GM12865 (cell line): Measurements from ENCODE around the gene ZNF512B.

Experiments used
- DNase-seq: peaks from one replicate; pipeline ENCODE4 v3.0.0; 2010; ENCODE audit warnings: low read depth
- H3K4me3 ChIP-seq: 2 replicates; pipeline ENCODE4 v1.5.1; 2011; ENCODE audit warnings: mild to moderate bottlenecking, low read depth, low read length, control low read depth
- TF ChIP-seq, protein P1 (sequence below): IDR thresholded peaks from 2 replicates; pipeline ENCODE4 v1.5.1; 2011; ENCODE audit warnings: low read length, control low read depth, low read depth, inconsistent platforms; ENCODE audit not compliant: insufficient read depth; ENCODE audit errors: missing control alignments

ZNF512B gene

DNA sequence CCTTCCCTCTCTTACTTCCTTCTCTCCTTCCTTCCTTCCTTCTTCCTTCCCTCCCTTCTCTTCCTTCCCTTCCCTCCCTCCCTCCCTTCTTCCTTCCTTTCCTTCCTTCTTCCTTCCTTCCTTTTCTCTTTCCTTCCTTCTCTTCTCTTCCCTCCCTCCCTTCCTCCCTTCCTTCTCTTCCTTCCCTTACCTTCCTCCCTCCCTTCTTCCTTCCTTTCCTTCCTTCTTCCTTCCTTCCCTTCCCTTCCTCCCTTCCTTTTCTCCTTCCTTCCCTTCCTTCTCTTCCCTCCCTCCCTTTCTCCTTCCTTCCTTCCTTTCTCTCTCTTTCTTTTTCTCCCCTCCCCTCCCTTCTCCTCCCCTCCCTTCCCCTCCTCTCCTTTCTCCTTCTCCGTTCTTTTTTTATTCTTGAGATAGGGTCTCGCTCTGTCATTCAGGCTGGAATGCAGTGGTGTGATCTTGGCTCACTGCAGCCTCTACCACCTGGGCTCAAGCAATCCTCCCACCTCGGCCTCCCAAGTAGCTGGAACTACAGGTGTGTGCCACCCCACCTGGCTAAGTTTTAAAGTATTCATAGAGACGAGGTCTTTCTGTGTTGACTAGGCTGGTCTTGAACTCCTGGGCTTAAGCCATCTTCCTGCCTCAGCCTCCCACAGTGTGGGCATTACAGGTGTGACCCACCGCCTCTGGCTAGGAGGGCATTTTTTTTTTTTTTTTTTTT lies 1.1 kb upstream of the ZNF512B start:
- no peak overlapping the region for H3K4me3 ChIP-seq
- TF ChIP-seq, protein P1, sequence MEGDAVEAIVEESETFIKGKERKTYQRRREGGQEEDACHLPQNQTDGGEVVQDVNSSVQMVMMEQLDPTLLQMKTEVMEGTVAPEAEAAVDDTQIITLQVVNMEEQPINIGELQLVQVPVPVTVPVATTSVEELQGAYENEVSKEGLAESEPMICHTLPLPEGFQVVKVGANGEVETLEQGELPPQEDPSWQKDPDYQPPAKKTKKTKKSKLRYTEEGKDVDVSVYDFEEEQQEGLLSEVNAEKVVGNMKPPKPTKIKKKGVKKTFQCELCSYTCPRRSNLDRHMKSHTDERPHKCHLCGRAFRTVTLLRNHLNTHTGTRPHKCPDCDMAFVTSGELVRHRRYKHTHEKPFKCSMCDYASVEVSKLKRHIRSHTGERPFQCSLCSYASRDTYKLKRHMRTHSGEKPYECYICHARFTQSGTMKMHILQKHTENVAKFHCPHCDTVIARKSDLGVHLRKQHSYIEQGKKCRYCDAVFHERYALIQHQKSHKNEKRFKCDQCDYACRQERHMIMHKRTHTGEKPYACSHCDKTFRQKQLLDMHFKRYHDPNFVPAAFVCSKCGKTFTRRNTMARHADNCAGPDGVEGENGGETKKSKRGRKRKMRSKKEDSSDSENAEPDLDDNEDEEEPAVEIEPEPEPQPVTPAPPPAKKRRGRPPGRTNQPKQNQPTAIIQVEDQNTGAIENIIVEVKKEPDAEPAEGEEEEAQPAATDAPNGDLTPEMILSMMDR, result no peak

GRCh38 chr20:63968928-63969760 lies 586 bp downstream of the ZNF512B start:
- TF ChIP-seq, protein P1, result no peak
- DNase-seq, result no peak
- H3K4me3 ChIP-seq, result peak overlapping the region; percentile 83

More for the DNA sequence above, 1.1 kb upstream of the ZNF512B start:
- DNase-seq, result peak; percentile 6

DNA sequence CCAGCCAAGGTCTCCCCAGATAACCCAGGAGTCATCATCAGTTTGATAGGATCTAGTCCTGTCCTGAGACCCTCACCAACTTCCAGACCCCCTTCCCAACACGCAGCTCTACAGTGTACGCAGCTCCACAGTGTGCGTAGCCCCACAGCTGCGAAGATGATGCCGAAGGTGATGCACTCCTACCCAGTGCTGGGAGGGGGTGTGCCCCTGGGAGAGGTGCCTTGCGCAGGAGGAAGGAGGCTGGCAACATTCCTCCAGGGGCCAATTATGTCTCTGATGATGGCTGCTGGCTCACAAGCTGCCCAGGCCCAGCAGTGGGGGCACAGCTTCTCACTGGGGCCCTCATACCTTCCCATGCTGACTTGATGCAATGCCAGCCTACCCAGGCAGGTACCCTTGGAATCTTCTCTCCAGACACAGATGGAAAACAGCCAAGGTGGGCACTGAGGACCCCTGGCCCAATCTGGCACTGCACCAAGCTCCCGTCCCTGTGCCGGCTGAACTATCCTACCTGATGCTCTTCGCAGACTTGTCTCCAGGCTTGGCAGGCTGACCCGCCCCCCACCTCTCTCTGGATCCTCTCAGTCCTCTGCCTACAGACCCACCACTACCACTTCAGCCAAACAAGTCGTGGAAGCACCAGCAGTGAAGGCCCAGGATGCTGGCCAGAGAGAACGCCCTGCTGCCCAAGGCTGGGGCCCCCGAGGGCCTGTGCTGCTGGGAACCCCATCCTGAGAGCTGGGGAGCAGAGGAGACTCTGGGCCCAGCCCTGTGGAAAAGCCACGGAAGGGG lies 1.4 kb downstream of the ZNF512B start:
- peak overlapping the region; percentile 83 for H3K4me3 ChIP-seq
- TF ChIP-seq, protein P1, result no peak
- no peak for DNase-seq

DNA sequence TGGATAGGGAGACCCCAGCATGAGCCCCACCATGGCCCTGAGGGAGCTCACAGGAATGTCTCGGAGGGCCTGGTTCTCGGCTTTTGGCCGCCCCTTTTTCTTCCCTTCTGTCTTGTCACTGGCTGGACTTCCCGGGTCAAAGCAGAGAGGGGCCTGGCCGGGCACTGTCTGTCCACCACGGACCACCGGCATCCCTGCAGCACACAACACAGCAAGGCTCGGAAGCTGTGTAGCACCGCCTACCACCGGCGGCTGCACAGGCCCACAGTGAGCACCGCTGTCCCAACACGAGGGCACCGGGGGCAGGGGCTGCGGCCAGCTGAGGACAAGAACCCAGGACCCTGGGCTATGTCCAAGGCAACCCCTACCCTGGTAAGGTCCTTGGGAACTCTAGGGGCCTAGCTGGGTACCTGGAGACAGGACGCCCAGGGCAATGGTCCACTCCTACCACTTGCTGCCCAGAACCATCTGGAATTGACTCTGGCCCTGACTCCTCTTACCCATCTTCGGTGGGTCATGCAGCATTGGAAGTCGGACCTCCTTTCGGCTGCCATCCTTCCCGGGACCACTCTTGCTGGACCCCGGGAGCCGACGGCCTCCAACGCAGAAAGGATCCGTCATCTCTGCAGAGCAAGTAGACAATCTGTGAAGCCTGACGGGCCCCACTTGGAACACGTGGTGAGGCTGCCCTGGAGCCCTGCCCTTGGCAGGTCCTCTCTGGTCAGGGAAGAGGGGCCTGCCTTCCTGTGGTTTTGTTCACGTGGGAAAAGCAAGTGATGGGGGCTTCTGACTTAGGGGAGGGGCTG lies 2.2 kb downstream of the ZNF512B start:
- TF ChIP-seq, protein P1, result no peak
- DNase-seq, result no peak
- H3K4me3 ChIP-seq, result no peak overlapping the region

- DNase-seq, result no peak
- H3K4me3 ChIP-seq, result no peak overlapping the region
Measured at GRCh38 chr20:63966944-63967322, 2.8 kb downstream of the ZNF512B start.

More at GRCh38 chr20:63966944-63967322, 2.8 kb downstream of the ZNF512B start:
- TF ChIP-seq, protein P1, result no peak
